Upper lobe of right lung (tissue), 1 donor: ENCODE data around the gene KRTAP22-2. TPM values are rescaled to one million over a fixed set of nuclear protein-coding genes. Genes with fewer than 3 reads are reported as not detected.

Experiments used
- ATAC-seq: fragments of 200-7000 bp; cut with Tn5 transposase; one replicate; pipeline ENCODE4 v1.9.1; 2020; ENCODE audit warnings: mild to moderate bottlenecking, moderate library complexity
- DNase-seq: peaks from one replicate; pipeline ENCODE4 v3.0.0-alpha.2; 2020
- H3K27ac ChIP-seq: fragments of 200-600 bp; one replicate; pipeline ENCODE4 v1.8.0; 2022
- H3K27me3 ChIP-seq: fragments of 200-600 bp; one replicate; pipeline ENCODE4 v1.8.0; 2022; ENCODE audit warnings: mild to moderate bottlenecking
- H3K36me3 ChIP-seq: fragments of 200-600 bp; one replicate; pipeline ENCODE4 v1.8.0; 2022
- H3K4me1 ChIP-seq: fragments of 200-600 bp; one replicate; pipeline ENCODE4 v1.8.0; 2022
- H3K4me3 ChIP-seq: fragments of 200-600 bp; one replicate; pipeline ENCODE4 v1.8.0; 2022; ENCODE audit warnings: mild to moderate bottlenecking
- H3K9me3 ChIP-seq: fragments of 200-600 bp; one replicate; pipeline ENCODE4 v1.8.0; 2022
- CTCF ChIP-seq: fragments of 200-600 bp; IDR thresholded peaks from one replicate; pipeline ENCODE4 v1.8.0; 2022; ENCODE audit warnings: antibody characterized with exemption
- intact Hi-C: fragments of 100-400 bp; cut with DNase I; formaldehyde crosslinking; loops from one replicate; pipeline ENCODE4 v1.11.0; 2022
- total RNA-seq: library from RNA; stranded (reverse); fragmentation: NEBNext Ultra II Directional; extraction: Animal tissue kit (Norgen Biotek cat#: 25700); gene quantifications from one replicate; pipeline ENCODE4 v1.2.1, GENCODE V29; 2021
- donor health status: DM: no; HTN: yes; CAD: no; lungs with severe emphysema.

Gene KRTAP22-2
- total RNA-seq, 1 donor from 2014 or later = not detected

GRCh38 chr21:30552782-30553181, 37.4 kb downstream of the KRTAP22-2 start:
- H3K36me3 ChIP-seq = no peaks in the 10 kb centered on the region
- no peak overlapping the region for H3K4me3 ChIP-seq
- DNase-seq (no peak), ATAC-seq (no peak)
- no peaks in the 10 kb centered on the region for H3K9me3 ChIP-seq
- TF ChIP-seq CTCF = no peak
- H3K27me3 ChIP-seq = no peaks in the 10 kb centered on the region
- H3K27ac ChIP-seq = no peak overlapping the region
- H3K4me1 ChIP-seq = no peaks in the 10 kb centered on the region
- intact Hi-C loops = no loop called here

- ATAC-seq (no peak), DNase-seq (no peak)
- H3K4me1 ChIP-seq = no peaks in the 10 kb centered on the region
- H3K36me3 ChIP-seq = no peaks in the 10 kb centered on the region
- H3K9me3 ChIP-seq = no peaks in the 10 kb centered on the region
- H3K4me3 ChIP-seq = no peak within 1 kb of the TSS
- no peaks in the 10 kb centered on the region for H3K27me3 ChIP-seq
- intact Hi-C loops = no loop called here
- no peak for TF ChIP-seq CTCF
- H3K27ac ChIP-seq = no peak within 1 kb of the TSS
Measured at GRCh38 chr21:30541764-30542163, 48.4 kb downstream of the KRTAP22-2 start, which contains the start of gene KRTAP19-6. Gene KRTAP19-6 (minus strand): TSS chr21:30541864. CDS start chr21:30541833, 31 bp downstream.

Other genes with a start within 250 kb of the KRTAP22-2 start
- gene KRTAP23-1, start 241.8 kb downstream of the KRTAP22-2 start, total RNA-seq = not detected
- gene KRTAP13-2, start 218.1 kb downstream of the KRTAP22-2 start, total RNA-seq = not detected
- gene KRTAP13-1, start 194.4 kb downstream of the KRTAP22-2 start, total RNA-seq = not detected
- not detected for gene KRTAP13-3, start 164.5 kb downstream of the KRTAP22-2 start, total RNA-seq
- gene KRTAP13-4, start 160.2 kb downstream of the KRTAP22-2 start, total RNA-seq = not detected
- gene KRTAP15-1, start 150.1 kb downstream of the KRTAP22-2 start, total RNA-seq = not detected
- not detected for gene KRTAP19-1, start 110.0 kb downstream of the KRTAP22-2 start, total RNA-seq
- not detected for gene KRTAP19-2, start 103.0 kb downstream of the KRTAP22-2 start, total RNA-seq
- gene KRTAP19-3, start 98.4 kb downstream of the KRTAP22-2 start, total RNA-seq = not detected
- not detected for gene KRTAP19-4, start 93.2 kb downstream of the KRTAP22-2 start, total RNA-seq
- gene KRTAP19-5, start 88.3 kb downstream of the KRTAP22-2 start, total RNA-seq = not detected
- not detected for gene KRTAP19-6, start 48.5 kb downstream of the KRTAP22-2 start, total RNA-seq
- not detected for gene KRTAP19-7, start 29.1 kb downstream of the KRTAP22-2 start, total RNA-seq
- not detected for gene KRTAP6-3, start 2.0 kb upstream of the KRTAP22-2 start, total RNA-seq
- not detected for gene KRTAP6-2, start 8.5 kb upstream of the KRTAP22-2 start, total RNA-seq
- gene KRTAP22-1, start 10.7 kb upstream of the KRTAP22-2 start, total RNA-seq = not detected
- not detected for gene KRTAP6-1, start 23.5 kb upstream of the KRTAP22-2 start, total RNA-seq
- not detected for gene KRTAP20-1, start 26.0 kb upstream of the KRTAP22-2 start, total RNA-seq
- gene KRTAP20-4, start 30.2 kb upstream of the KRTAP22-2 start, total RNA-seq = not detected
- gene KRTAP20-2, start 44.8 kb upstream of the KRTAP22-2 start, total RNA-seq = not detected
- gene KRTAP20-3, start 52.5 kb upstream of the KRTAP22-2 start, total RNA-seq = not detected
- not detected for gene KRTAP21-3, start 128.4 kb upstream of the KRTAP22-2 start, total RNA-seq
- not detected for gene KRTAP21-2, start 156.9 kb upstream of the KRTAP22-2 start, total RNA-seq
- not detected for gene KRTAP21-1, start 165.0 kb upstream of the KRTAP22-2 start, total RNA-seq
- gene KRTAP8-1, start 222.9 kb upstream of the KRTAP22-2 start, total RNA-seq = not detected
- not detected for gene KRTAP7-1, start 239.4 kb upstream of the KRTAP22-2 start, total RNA-seq